HG03064 (cell line): ENCODE results near the gene ANKRD23.
"Not testable (repeated sequence)": the region's sequence is repeated elsewhere in the genome, so short reads cannot be mapped to it uniquely, and the experiment has no call there.

Experiments
- ATAC-seq: cut with Tn5 transposase; IDR thresholded peaks from one replicate; pipeline ENCODE4 v1.9.1; 2021; ENCODE audit warnings: low read depth; ENCODE audit not compliant: unreplicated experiment

Gene ANKRD23

DNA sequence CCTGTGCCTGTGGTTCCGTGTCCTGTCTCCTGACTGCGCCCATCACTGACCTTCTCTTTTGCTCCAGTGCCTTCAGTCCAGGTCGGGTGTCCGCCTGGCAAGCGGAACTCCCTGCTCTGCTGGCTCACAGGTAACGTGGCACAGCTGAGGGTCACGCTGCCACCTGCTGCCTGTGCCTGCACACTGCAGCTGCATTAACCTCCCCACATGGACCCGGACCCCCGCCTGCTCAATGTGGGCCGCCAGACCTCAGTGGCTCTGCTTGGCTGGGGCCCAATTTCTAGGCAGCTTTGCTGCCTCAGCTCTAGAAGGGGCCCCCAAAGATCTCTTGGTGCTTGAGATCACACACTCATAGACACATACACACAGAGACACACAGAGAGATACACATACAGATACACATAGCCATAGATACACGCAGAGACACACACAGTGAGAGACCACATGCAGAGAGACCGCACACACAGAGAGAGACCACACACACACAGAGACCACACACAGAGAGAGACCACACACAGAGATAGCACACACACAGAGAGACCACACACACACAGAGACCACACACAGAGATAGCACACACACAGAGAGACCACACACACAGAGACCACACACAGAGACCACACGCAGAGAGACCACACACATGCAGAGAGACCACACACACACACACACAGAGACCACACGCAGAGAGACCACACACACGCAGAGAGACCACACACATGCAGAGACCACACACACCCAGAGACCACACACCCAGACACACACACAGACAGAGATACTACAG is 42.6 kb downstream of the ANKRD23 start:
- ATAC-seq: no peak

DNA sequence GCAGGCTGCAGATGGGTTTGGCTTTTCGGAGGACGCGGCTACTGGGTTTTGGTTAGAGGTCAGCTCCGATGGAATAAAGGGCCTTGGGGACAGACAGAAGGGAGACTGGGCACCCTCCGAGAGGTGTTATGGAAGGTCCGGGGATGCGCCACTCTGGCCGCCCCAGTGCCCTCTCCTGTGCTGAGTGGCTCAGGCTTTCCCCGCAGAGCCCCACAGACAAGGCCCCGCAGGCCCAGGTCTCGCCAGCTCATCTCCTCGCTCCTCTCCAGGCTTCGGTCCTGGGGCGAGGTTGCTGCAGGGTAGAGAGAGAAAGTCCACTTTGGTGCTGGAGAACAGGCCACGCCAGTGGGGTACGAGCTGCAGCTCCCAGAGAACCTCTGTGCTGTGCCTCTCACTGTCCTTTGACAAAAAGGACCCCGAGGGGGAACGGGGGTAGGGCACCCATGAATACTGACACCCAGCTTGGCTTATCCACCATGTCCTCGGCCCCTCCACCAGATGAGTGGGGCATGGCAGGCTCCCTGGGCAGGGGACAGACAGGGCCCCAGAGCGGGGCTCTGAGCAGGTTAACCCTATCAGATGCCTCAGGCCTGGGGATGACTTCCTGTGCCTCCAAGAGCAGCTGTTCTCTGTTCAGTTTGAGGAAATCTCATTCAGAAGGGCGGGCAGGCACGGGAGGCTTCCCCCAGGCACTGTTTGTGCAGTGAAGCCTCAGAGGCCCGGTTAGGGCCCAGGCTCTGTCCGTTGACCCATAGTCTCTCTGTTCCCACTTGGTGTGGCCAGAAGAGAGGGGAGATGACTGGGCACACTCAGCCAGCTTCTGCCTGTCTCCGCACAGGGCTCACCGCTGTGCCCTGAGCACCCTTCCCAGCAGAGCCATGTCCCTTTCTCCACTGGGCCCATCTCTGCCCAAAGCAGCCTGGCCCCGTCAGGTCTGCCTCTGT is 43.5 kb downstream of the ANKRD23 start:
- no peak for ATAC-seq

- ATAC-seq: no peak
Measured at GRCh38 chr2:96799623-96799935, 44.2 kb downstream of the ANKRD23 start.

- ATAC-seq: no peak
Measured at GRCh38 chr2:96798733-96799622, 44.8 kb downstream of the ANKRD23 start.

GRCh38 chr2:96797066-96797625 is 46.7 kb downstream of the ANKRD23 start:
- no peak for ATAC-seq

DNA sequence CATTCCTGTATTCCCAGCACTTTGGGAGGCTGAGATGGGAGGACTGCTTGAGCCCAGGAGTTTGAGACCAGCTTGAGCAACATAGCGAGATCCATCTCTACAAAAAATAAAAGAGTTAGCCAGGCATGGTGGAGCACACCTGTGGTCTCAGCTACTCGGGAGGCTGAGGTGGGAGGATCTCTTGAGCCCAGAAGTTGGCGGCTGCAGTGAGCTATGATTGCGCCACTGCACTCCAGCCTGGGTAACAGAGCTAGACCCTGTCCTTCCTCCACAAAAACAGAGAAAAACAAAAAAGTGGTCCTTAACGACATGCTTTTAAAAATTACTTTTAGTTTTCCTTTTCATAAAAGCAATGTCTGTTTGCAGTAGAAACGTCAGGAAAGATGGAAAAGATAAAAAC is 47.3 kb downstream of the ANKRD23 start:
- not testable (repeated sequence) for ATAC-seq

DNA sequence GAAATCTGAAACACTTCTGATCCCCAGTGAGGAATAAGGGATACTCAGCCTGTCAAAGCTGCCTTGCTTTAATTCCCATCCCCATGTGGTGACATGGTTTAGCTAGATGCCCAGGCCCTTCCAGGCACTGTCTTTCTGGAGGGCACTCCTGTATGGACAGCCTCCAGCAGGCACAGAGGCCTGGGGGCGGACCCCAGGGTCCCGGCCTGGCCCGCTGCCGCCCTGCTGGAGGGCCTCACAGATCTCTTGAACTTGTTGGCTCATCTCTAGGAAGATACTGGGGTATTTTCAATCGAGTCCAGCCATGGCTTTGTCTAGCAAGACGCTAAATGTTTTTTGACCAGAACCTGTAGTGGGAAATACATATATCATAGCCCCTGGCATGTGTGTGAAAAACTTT is 48.7 kb downstream of the ANKRD23 start:
- no peak for ATAC-seq

GRCh38 chr2:96792772-96793749 is 50.8 kb downstream of the ANKRD23 start:
- ATAC-seq: no peak

DNA sequence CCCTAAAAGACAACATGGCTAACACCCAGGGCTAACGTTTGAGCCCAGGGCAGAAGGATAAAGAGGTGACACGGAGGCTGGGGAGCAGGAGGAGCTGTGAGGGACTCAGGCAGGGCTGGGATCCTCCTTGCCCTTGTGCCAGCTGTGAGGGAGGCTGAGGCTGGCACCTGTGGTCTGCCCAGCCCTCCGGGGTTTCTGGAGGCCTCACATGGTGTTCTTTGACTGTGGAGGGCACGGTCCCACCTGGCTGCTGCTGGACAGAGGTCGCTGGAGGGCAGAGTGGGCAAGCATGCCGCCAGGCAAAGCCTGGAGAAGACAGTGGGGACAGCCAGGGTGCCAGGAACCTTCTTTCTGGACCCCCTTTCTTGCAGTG is 54.6 kb downstream of the ANKRD23 start:
- no peak for ATAC-seq

- no peak for ATAC-seq
Measured at GRCh38 chr2:96788442-96789244, 55.2 kb downstream of the ANKRD23 start.
